HG03095 (cell line): Measurements from ENCODE around the gene TTF2.
"Not testable (repeated sequence)": the region's sequence is repeated elsewhere in the genome, so short reads cannot be mapped to it uniquely, and the experiment has no call there.

Experiments used
- ATAC-seq: cut with Tn5 transposase; IDR thresholded peaks from one replicate; pipeline ENCODE4 v1.9.1; 2021; ENCODE audit warnings: moderate library complexity; ENCODE audit not compliant: unreplicated experiment

Gene TTF2

GRCh38 chr1:117092594-117092993 lies 32.5 kb downstream of the TTF2 start:
- ATAC-seq: no peak

GRCh38 chr1:117093091-117093534 lies 33.0 kb downstream of the TTF2 start:
- ATAC-seq: no peak

- ATAC-seq: peak; percentile 79
These were observed 33.9 kb downstream of the TTF2 start for GRCh38 chr1:117093870-117094621.

- ATAC-seq: no peak
These were observed 34.9 kb downstream of the TTF2 start for GRCh38 chr1:117094841-117095604.

- no peak for ATAC-seq
These were observed 36.9 kb downstream of the TTF2 start for GRCh38 chr1:117096951-117097408.

GRCh38 chr1:117097443-117097842 lies 37.3 kb downstream of the TTF2 start:
- ATAC-seq: no peak

- ATAC-seq: no peak
These were observed 38.3 kb downstream of the TTF2 start for GRCh38 chr1:117098287-117098890.

GRCh38 chr1:117101334-117101733 lies 41.2 kb downstream of the TTF2 start:
- ATAC-seq: no peak

GRCh38 chr1:117101858-117102257 lies 41.7 kb downstream of the TTF2 start:
- not testable (repeated sequence) for ATAC-seq

- ATAC-seq: no peak
These were observed 44.9 kb downstream of the TTF2 start for GRCh38 chr1:117104986-117105385.

- ATAC-seq: no peak
These were observed 45.6 kb downstream of the TTF2 start for GRCh38 chr1:117105722-117106121.

GRCh38 chr1:117106478-117106877 lies 46.4 kb downstream of the TTF2 start:
- no peak for ATAC-seq

- ATAC-seq: no peak
These were observed 47.2 kb downstream of the TTF2 start for GRCh38 chr1:117107364-117107763.

- ATAC-seq: no peak
These were observed 50.6 kb downstream of the TTF2 start for GRCh38 chr1:117110774-117111173.

GRCh38 chr1:117112047-117112717 lies 52.1 kb downstream of the TTF2 start:
- ATAC-seq: no peak

GRCh38 chr1:117113199-117113598 lies 53.1 kb downstream of the TTF2 start:
- no peak for ATAC-seq

GRCh38 chr1:117114877-117115276 lies 54.8 kb downstream of the TTF2 start:
- no peak for ATAC-seq

- ATAC-seq: no peak
These were observed 56.1 kb downstream of the TTF2 start for GRCh38 chr1:117116090-117116783.

- ATAC-seq: no peak
These were observed 56.6 kb downstream of the TTF2 start for GRCh38 chr1:117116784-117117130.

- ATAC-seq: no peak
These were observed 57.6 kb downstream of the TTF2 start for GRCh38 chr1:117117697-117118096.

GRCh38 chr1:117118137-117118536 lies 58.0 kb downstream of the TTF2 start:
- ATAC-seq: no peak
